CD4-positive, alpha-beta T cell treated with Interleukin-4 for 4 hours (primary cell): ENCODE measurements around the gene CTNNBL1.
"Not testable (repeated sequence)": the region's sequence is repeated elsewhere in the genome, so short reads cannot be mapped to it uniquely, and the experiment has no call there.

Experiments
- DNase-seq: peaks from one replicate; pipeline ENCODE4 v3.0.0-alpha.2; 2020

The CTNNBL1 gene

GRCh38 chr20:37680420-37680819 is 13.4 kb upstream of the CTNNBL1 start:
- no peak for DNase-seq

DNA sequence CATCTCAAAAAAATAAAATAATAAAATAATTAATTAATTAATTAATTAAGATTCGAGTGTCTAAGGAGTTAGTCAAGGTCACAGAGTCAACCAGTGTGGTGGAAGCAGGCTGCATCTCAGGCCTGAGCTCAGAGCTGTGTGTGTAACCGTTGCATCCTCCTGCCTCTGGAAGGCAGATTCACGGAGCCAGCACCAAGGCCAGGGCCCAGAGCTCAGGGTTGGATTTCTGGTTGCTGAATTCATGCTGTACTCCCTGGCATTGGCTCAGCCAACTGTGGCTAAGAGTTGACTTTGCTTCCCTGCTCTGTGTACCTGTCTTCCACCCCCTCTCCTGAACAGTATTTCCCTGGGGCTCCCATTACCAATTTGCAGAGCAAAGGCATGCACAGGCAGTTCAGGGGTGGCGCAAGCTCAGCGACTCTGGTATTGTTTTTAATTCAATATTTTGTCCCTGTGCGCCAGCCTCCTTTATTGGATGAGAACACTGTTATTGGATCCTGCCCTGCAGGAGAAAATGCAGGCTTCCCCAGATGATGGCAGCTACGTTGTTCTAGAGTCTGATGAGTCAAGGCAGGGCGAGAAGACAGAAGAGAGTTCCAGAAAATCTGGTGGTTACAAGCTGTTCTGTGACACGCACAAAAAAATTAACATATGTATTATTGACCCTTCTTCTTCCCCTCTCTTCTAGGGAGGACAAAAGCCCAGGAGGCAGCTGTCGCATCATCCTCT is 12.3 kb upstream of the CTNNBL1 start:
- no peak for DNase-seq

DNA sequence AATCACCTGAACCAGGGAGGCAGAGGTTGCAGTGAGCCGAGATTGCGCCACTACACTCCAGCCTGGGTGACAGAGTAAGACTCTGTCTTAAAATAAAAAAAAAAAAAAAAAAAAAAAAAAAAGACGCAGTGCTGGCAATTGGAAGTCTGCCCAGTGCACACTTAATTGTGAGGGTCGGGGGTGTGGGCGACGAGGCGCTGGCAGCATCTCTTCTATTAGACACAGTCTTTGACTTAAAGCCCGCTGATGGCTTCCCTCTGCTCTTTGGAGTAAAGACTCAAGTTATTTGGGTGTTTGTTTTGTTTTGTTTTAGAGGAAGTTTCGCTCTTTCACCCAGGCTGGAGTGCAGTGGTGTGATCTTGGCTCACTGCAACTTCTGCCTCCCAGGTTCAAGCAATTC is 10.7 kb upstream of the CTNNBL1 start:
- not testable (repeated sequence) for DNase-seq

DNA sequence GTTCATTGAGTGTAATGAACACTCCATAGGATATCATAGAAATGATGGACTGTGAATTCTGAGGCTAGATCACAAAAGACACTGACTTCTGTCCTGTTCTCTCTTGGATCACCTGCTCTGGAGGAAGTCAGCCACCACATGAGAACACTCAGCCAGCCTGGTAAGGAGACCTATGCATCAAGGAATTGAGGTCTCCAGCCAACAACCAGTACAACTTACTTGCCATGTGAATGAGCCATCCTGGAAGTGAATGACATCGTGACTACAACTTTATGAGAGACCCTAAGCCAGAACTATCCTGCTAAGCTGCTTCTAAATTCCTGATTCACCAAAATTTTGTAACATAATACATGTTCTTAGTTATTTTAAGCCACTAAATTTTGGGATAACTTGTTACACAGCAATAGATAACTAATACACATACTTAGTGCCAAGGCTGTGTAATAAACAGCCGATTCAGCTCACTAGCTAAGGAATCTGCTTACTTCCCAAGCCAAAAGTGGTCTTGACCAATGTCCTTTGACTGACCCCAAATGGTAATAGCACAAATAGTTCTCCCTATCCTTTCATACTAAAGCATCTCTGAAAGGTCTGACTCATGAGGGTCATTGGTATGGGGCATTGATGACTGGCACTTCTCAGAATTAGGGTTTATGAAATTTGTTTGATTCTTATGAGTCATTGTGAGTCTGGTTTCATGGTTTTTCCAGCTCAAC is 6.9 kb upstream of the CTNNBL1 start:
- DNase-seq: no peak

DNA sequence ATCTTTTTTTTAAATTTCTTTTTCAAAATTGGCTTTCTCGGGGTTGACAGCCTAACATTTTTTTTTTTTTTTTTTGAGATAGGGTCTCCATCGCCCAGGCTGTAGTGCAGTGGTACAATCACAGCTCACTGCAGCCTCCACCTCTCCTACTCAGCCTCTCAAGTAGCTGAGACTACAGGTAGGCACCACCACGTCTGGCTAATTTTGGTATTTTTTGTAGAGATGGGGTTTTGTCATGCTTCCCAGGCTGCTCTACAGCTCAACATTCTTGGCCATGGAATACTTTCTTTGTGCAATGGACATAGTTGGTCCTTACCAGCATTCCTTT is 6.4 kb upstream of the CTNNBL1 start:
- no peak for DNase-seq

DNA sequence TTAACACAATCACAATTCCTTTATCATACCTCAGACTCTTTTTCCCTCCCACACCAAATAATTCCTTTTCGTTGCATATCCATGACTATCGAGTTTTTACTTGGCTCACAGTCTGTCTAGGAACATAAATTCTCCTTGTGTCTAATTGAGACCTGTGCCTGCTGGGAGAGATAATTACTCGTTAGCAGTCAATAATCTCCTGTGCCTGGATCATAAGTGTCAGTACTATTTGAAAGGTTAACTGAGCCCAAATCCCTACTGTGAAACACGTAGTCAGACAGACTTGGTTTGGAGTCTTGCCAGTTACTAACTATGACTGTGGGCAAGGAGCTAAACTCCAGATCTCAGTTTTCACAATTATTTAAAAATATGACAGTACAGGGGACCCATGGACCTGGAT is 5.7 kb upstream of the CTNNBL1 start:
- DNase-seq: no peak

DNA sequence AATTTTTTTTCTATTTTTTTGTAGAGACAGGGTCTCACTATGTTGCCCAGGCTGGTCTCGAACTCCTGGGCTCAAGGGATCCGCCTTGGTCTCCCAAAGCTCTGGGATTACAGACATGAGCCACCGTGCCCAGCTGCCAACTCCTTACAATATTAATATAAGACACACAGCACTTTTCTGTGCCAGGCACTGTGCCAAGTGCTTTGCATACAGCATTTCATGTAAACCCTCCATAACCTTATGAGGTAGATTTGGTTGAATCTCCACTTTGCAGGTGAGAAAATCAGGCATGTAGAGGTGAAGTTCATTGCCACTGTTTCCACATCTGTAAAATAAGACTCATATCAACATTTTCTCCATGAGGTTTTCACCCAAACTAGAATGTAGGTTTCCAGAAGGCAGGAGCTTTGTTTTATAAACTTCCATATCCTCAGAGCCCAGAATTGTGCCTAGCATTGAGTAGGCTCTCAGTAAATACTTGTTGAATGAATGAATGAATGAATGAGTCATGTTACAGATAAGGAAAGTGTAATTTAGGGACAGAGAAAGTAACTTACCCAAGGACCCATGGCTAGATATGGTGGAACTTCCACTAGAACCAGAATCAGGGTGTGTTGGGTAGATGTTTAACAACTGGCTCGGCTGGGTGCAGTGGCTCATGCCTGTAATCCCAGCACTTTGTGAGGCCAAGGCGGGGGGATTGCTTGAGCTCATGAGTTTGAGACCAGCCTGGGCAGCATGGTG is 3.0 kb upstream of the CTNNBL1 start:
- no peak for DNase-seq

GRCh38 chr20:37692459-37693166 is 1.2 kb upstream of the CTNNBL1 start:
- DNase-seq: no peak

DNA sequence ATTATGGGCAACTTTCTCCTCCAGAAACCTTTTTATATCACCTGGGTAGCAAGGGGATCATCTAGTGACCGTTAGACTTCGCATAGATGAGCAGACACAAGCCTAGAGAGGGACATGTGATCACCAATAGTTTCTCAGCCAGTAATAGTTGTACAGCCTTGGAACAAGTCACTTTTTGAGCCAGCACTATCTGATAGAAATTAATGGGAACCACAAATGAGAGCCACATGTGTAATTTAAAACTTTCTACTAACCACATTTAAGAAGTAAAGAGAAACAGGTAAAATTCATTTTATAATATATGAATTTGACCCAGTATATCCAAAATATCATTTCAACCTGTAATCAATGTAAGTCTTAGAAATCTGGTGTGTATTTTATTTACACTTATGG is 592 bp upstream of the CTNNBL1 start:
- no peak for DNase-seq

DNA sequence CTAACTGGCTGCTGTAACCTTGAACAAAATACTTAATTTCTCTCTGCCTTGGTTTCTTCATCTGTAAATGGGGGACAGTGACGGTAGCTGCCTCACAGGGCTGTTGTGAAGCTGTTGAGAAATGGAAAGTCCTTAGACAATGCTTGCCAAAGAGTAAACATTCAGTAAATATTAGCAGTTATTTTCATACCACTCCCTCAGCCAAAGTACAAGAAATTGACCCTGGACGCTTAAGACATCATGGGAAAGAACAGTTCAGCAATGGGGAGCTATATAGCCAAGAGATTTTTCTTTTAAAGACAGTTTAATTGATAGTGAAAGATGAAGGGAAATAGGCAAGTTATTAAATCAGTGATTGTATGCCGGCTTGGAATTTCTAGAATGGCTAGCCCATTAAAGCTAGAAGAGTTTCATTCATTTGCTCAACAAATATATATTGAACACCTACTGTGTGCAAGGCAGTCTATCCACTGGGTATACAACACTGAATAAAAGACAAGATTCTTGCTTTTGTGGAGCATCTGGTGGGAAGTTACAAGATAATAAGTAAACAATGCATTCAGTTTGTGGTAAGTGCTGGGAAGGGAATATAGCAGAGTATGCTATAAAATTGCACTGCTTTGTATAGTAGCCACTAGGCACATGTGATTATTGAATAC is 2.0 kb downstream of the CTNNBL1 start:
- DNase-seq: no peak

DNA sequence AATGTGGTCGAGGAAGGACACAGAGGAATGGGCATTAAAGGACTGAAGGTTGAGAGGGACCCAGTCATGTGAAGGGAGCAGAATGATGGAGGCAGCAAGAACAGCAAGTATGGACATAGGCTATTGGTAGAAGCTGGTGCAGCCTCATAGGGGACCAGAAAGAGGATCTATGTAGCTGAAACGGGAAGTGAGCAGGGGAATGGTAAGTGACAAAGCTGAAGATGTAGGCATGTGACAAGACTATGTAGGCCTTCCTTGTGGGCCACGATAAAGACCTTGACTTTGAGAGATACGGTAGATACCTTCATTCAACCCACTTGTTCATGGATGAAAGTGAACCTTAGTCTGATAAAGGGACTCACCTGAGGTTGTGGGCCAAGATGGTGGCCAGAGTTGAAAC is 3.5 kb downstream of the CTNNBL1 start:
- no peak for DNase-seq

- no peak for DNase-seq
These were observed 5.4 kb downstream of the CTNNBL1 start for GRCh38 chr20:37699202-37699601.

DNA sequence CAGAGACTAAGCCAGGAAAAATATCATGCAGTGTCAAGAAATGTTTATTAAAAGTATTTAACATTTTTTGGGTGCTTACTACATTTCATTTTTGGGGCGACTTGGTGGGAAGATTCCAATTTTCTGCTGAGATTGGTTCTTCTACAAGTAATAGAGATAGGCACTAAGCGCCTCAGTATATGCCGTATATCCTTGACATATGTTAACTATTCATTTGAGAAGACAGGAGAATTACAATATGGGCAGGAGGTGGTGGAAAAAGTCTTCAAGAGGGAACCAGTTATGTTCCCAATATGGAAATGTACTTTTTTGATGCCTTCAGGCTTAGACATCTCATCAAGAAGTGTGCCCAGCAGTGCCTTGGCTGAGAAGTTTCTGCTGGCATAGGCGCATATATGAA is 6.5 kb downstream of the CTNNBL1 start:
- no peak for DNase-seq

- not testable (repeated sequence) for DNase-seq
These were observed 7.8 kb downstream of the CTNNBL1 start for GRCh38 chr20:37701676-37702075.

GRCh38 chr20:37702403-37703034 is 8.7 kb downstream of the CTNNBL1 start:
- DNase-seq: no peak

DNA sequence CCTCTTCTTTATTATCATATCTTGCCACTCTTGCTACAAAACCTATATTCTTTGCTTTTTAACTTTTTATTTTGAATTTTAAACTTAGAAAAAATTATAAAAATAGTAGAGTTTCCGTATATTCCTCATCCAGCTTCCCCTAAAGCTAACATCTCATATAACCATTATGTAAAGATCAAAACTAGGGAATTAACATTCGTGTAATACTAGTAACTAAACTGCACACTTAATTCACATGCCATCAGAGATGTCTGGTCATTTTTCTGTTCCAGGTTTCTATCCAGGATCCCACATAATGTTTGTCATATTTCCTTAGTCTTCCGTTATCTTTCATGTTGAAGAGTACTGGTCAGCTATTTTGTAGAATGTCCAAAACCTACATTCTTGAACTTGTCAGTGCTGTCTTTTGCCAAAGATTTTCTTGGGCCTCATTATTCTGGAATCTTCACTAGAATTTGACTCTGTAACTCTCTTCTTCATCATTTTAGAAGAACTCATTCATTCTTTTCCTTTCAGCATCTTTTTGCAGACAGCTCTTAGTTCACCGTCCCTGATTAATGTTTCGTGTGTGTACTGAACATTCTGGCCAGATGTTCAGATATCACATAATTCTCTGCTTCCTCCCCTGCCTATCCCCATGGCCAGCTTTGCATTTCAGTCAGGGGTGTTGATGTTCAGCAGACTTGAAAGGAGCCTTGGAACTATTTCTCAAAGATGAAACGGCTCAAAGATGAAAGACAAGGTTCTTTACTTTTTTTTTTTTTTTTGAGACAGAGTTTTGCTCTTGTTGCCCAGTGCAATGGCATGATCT is 9.4 kb downstream of the CTNNBL1 start:
- DNase-seq: no peak

GRCh38 chr20:37704955-37705354 is 11.1 kb downstream of the CTNNBL1 start:
- DNase-seq: no peak

DNA sequence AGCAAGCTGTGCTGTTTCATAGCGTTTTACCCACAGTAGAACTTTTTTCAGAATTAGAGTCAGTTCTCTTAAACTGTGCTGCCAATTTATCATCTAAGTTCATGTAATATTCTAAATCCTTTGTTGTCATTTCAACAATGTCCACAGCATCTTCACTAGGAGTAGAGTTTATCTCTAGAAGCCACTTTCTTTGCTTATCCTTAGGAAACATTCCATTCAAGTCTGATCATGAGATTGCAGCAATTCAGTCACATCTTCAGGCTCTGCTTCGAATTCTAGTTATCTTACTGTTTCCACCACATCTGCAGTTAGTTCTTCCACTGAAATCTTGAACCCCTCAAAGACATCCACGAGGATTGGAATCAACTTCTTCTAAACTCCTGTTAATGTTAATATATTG is 12.5 kb downstream of the CTNNBL1 start:
- DNase-seq: no peak

GRCh38 chr20:37711001-37711400 is 17.2 kb downstream of the CTNNBL1 start:
- DNase-seq: no peak

DNA sequence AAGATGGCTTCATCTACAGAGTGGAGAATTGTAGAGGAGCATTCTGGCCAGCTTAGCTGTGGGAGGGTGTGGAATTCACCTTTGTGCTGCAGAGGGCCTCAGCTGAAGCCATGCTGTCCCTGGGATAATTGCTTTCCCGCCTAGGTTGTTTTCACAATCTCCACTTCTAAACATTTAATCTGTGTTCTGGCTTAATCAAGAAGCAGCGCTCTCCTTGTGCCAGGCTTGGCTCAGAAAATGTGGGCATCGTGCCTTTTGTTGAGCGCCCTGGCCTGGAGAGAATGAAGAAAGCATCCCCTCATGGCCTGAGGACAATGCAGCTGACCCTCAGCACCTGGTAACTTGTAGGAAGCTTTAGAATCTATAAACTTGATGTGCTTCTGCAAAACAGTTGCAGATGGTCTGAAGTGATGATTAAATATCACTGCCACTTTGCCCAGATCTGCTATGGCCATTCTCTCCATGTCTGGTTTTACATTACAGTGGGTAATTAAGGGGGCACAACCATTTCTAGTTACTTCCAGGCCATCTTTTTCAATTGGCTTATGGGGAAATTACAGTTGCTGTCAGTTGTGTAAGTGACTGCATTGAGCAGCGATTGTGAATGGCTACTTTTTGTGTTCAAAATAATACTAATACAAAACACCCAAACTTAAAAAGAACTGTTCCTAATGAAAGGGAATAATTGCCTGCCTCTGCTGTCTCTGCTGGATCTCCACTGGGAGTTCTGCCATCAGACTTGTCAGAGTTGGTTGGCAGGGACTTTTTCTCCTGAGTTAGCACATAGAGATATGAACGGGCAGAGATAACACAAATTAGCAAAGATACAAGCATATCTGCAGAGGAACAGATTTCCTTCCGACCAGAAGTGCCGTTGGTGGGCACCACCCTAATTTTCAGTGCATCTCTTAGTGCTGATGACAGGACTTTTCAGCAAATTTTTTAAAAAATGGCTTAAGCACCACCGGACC is 18.4 kb downstream of the CTNNBL1 start:
- no peak for DNase-seq
